ENCODE results near the gene CLINT1.
A peak's percentile ranks its signal among the peaks of the same experiment; 100 is the strongest.

CLINT1 gene

DNA sequence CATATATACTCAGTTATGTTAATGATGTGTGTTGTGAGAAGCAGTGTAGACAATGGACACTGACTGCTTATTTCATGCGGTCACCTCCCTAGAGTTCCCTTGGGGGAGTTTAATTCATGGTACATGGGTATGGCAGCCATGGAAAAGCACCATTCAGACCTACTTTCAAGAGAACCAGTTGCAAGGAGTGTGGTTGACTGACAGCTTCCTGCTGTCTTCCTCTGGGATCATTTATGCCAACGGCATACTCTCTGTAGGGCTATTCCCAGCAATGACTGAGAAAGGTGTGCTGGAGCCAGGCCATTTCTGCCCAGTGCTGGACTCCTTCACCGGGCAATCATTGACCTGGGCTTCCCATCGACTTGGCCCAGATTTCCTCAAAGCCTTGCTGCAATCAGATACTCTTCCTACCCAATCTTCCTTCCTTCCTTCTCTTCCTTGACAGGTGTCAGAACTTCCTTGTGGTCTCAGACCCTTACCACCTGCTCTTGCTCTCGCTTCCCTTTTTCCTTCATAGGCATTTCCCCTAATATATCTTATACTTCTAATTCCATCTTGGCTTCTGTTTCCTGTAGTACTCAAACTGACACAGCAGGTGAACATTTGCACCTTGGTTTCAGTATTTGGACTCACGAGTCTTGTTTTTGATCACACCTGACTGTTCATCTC is 3.4 kb upstream of the CLINT1 start:
- Histone ChIP-seq H2AK5ac (ENCODE audit: low read depth, low read length) (no peak overlapping the region), H3K27ac (replicated peaks; ENCODE audit: low read length) (no peak overlapping the region), H3K4me2 (ENCODE audit: insufficient read depth, low read length, poor library complexity, severe bottlenecking) (no peak overlapping the region), H2AFZ (ENCODE audit: low read length) (no peak overlapping the region), H3K9me3 (replicated peaks in 1 of 2; ENCODE audit: control insufficient read depth in 2 of 2, insufficient read depth in 1 of 2, low read depth in 1 of 2, low read length in 2 of 2) (no peaks in the 10 kb centered on the region), H2BK5ac (ENCODE audit: low read length) (no peak overlapping the region), H3K79me1 (ENCODE audit: low read depth, low read length) (peaks cover 7% of the 10 kb centered on the region), H3K14ac (ENCODE audit: low read length) (no peak overlapping the region), H4K8ac (ENCODE audit: low read depth, low read length) (no peak overlapping the region), H3K4ac (ENCODE audit: low read length) (no peak overlapping the region), H4K91ac (ENCODE audit: low read depth, low read length, poor library complexity) (no peak overlapping the region), H3K4me1 (ENCODE audit: control insufficient read depth in 2 of 2, insufficient read depth in 1 of 2, low read depth in 1 of 2, low read length in 2 of 2) (peaks cover 0 to 3% of the 10 kb centered on the region in 2 donors), H3K27me3 (ENCODE audit: control insufficient read depth in 3 of 3, insufficient read depth in 3 of 3, low read depth in 1 of 3, low read length in 3 of 3) (no peaks in the 10 kb centered on the region), H2BK12ac (ENCODE audit: low read length) (no peak overlapping the region), H2BK15ac (ENCODE audit: low read length) (no peak overlapping the region), H3K23ac (ENCODE audit: low read depth, low read length, poor library complexity) (no peak overlapping the region), H3K18ac (ENCODE audit: low read length) (no peak overlapping the region), H3K36me3 (replicated peaks in 1 of 2; ENCODE audit: control insufficient read depth in 2 of 2, insufficient read depth in 2 of 2, low read length in 2 of 2) (no peaks in the 10 kb centered on the region), H2BK120ac (ENCODE audit: low read depth, low read length) (no peak overlapping the region), H3K4me3 (ENCODE audit: low read length in 2 of 2) (no peak overlapping the region), H3K9ac (ENCODE audit: low read depth, low read length, poor library complexity) (no peak overlapping the region)
- no peak for DNase-seq (ENCODE audit: low spot score)
- WGBS, 2 donors (ENCODE audit: extremely low coverage in 2 of 2, insufficient read length in 2 of 2, insufficient replicate concordance in 1 of 2) = no CpG with 5 or more reads among the region's 6 CpGs

DNA sequence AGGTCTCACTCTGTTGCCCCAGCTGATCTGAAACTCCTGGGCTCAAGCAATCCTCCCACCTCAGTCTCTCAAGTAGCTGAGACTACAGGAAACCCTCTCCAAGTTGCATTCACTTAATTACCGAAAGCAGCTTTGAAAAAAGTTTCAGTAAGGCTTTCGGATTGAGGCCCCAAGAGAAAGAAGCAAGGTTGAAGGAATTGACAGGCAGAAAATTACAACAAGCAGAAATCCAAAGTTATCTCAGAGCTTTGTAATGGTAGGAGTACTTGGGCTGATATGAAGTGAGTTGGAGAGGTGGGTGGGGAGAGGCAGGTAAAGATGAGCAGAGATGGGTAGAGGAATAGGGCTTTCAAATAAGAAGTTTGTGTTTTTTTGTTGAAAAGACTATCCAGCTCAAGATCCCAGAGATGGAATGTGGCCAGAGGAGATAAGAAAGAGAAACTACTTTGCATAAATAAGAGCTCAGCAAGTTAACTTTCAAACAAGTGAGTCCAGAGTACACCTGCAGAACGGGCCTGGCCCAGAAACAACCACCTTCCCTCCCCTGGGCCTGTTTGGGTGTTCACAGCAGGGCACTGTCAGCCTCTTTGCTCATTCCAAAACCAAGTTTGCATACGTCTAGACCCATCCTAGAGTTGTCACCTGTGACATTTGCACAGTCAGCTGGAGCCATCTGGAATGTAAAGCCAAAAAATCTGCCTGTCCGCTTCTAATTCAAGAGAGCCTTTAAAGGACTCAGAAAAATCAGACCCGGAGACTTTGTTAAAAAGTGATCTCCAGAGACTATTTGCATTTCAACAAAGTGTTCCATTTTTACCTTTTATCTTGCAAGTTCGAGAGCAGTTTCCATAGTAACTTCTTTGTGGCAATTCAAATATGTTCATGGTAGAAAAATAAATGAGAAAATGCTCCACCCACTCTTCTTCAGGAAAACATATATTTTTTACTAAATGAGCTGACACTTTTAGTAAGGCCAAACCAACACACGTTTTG is 2.2 kb upstream of the CLINT1 start:
- no peak overlapping the region for H3K9ac ChIP-seq (ENCODE audit: low read depth, low read length, poor library complexity)
- no peak overlapping the region for H3K4ac ChIP-seq (ENCODE audit: low read length)
- no peak overlapping the region for H2AK5ac ChIP-seq (ENCODE audit: low read depth, low read length)
- H2BK5ac ChIP-seq (ENCODE audit: low read length) = no peak overlapping the region
- H2BK120ac ChIP-seq (ENCODE audit: low read depth, low read length) = no peak overlapping the region
- no peak overlapping the region for H4K91ac ChIP-seq (ENCODE audit: low read depth, low read length, poor library complexity)
- no peak overlapping the region for H3K27ac ChIP-seq (replicated peaks; ENCODE audit: low read length)
- no peak for DNase-seq (ENCODE audit: low spot score)
- no CpG with 5 or more reads among the region's 8 CpGs for WGBS, 2 donors (ENCODE audit: extremely low coverage in 2 of 2, insufficient read length in 2 of 2, insufficient replicate concordance in 1 of 2)
- no peaks in the 10 kb centered on the region for H3K27me3 ChIP-seq (ENCODE audit: control insufficient read depth in 3 of 3, insufficient read depth in 3 of 3, low read depth in 1 of 3, low read length in 3 of 3)
- peaks cover 7% of the 10 kb centered on the region for H3K79me1 ChIP-seq (ENCODE audit: low read depth, low read length)
- peaks cover 0 to 3% of the 10 kb centered on the region in 2 donors for H3K4me1 ChIP-seq (ENCODE audit: control insufficient read depth in 2 of 2, insufficient read depth in 1 of 2, low read depth in 1 of 2, low read length in 2 of 2)
- no peak overlapping the region for H2BK15ac ChIP-seq (ENCODE audit: low read length)
- no peak overlapping the region for H4K8ac ChIP-seq (ENCODE audit: low read depth, low read length)
- H3K4me2 ChIP-seq (ENCODE audit: insufficient read depth, low read length, poor library complexity, severe bottlenecking) = no peak overlapping the region
- H3K18ac ChIP-seq (ENCODE audit: low read length) = no peak overlapping the region
- no peak overlapping the region for H3K14ac ChIP-seq (ENCODE audit: low read length)
- H2BK12ac ChIP-seq (ENCODE audit: low read length) = no peak overlapping the region
- H3K4me3 ChIP-seq (ENCODE audit: low read length in 2 of 2) = no peak overlapping the region
- H3K23ac ChIP-seq (ENCODE audit: low read depth, low read length, poor library complexity) = no peak overlapping the region
- peak overlapping the region; percentile 3 for H2AFZ ChIP-seq (ENCODE audit: low read length)
- no peaks in the 10 kb centered on the region for H3K9me3 ChIP-seq (replicated peaks in 1 of 2; ENCODE audit: control insufficient read depth in 2 of 2, insufficient read depth in 1 of 2, low read depth in 1 of 2, low read length in 2 of 2)
- H3K36me3 ChIP-seq (replicated peaks in 1 of 2; ENCODE audit: control insufficient read depth in 2 of 2, insufficient read depth in 2 of 2, low read length in 2 of 2) = peaks cover 0 to 8% of the 10 kb centered on the region in 2 donors

DNA sequence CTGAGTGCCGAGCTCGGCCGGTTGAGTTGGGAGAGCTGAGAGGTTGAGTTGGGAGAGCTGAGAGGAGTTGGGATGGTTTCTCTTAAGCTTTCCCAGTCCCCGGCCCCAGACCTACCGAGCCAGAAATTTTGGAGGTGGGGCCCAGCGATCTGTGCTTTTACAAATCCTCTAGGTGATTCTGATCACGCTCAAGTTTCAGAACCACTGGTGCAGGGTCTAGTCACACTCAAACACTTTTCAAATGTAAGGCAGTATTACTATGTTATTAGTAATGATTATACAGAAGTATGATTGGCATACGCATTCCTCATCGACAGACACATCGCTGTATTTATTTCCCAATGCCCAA is 256 bp upstream of the CLINT1 start:
- Histone ChIP-seq H2BK5ac (ENCODE audit: low read length) (no peak overlapping the region), H4K91ac (ENCODE audit: low read depth, low read length, poor library complexity) (no peak overlapping the region), H2AK5ac (ENCODE audit: low read depth, low read length) (no peak overlapping the region), H3K4me1 (ENCODE audit: control insufficient read depth in 2 of 2, insufficient read depth in 1 of 2, low read depth in 1 of 2, low read length in 2 of 2) (peaks cover 1 to 3% of the 10 kb centered on the region in 2 donors), H2BK15ac (ENCODE audit: low read length) (no peak overlapping the region), H2BK12ac (ENCODE audit: low read length) (no peak overlapping the region), H3K27ac (replicated peaks; ENCODE audit: low read length) (no peak overlapping the region), H3K4ac (ENCODE audit: low read length) (no peak overlapping the region), H3K9me3 (replicated peaks in 1 of 2; ENCODE audit: control insufficient read depth in 2 of 2, insufficient read depth in 1 of 2, low read depth in 1 of 2, low read length in 2 of 2) (no peaks in the 10 kb centered on the region), H3K4me2 (ENCODE audit: insufficient read depth, low read length, poor library complexity, severe bottlenecking) (no peak overlapping the region), H3K36me3 (replicated peaks in 1 of 2; ENCODE audit: control insufficient read depth in 2 of 2, insufficient read depth in 2 of 2, low read length in 2 of 2) (peaks cover 0 to 8% of the 10 kb centered on the region in 2 donors), H2BK120ac (ENCODE audit: low read depth, low read length) (no peak overlapping the region), H3K4me3 (ENCODE audit: low read length in 2 of 2) (peak overlapping the region in 1 of 2 donors; percentile 81), H3K14ac (ENCODE audit: low read length) (no peak overlapping the region), H3K9ac (ENCODE audit: low read depth, low read length, poor library complexity) (no peak overlapping the region), H3K79me1 (ENCODE audit: low read depth, low read length) (peaks cover 7% of the 10 kb centered on the region), H2AFZ (ENCODE audit: low read length) (peak overlapping the region; percentile 96), H4K8ac (ENCODE audit: low read depth, low read length) (no peak overlapping the region), H3K18ac (ENCODE audit: low read length) (no peak overlapping the region), H3K23ac (ENCODE audit: low read depth, low read length, poor library complexity) (peak overlapping the region; percentile 85), H3K27me3 (ENCODE audit: control insufficient read depth in 3 of 3, insufficient read depth in 3 of 3, low read depth in 1 of 3, low read length in 3 of 3) (no peaks in the 10 kb centered on the region)
- DNase-seq (ENCODE audit: low spot score) = no peak
- no CpG with 5 or more reads among the region's 10 CpGs for WGBS, 2 donors (ENCODE audit: extremely low coverage in 2 of 2, insufficient read length in 2 of 2, insufficient replicate concordance in 1 of 2)

Data from neuronal stem cell (in vitro differentiated cells).